ENCODE data around the gene BACH2. TPM values are rescaled to one million over a fixed set of nuclear protein-coding genes. Genes with fewer than 3 reads are reported as not detected.

BACH2 gene
- polyA plus RNA-seq, 1 of the 3 experiments (the other 2 are of a cell fraction): 0.46 TPM

DNA sequence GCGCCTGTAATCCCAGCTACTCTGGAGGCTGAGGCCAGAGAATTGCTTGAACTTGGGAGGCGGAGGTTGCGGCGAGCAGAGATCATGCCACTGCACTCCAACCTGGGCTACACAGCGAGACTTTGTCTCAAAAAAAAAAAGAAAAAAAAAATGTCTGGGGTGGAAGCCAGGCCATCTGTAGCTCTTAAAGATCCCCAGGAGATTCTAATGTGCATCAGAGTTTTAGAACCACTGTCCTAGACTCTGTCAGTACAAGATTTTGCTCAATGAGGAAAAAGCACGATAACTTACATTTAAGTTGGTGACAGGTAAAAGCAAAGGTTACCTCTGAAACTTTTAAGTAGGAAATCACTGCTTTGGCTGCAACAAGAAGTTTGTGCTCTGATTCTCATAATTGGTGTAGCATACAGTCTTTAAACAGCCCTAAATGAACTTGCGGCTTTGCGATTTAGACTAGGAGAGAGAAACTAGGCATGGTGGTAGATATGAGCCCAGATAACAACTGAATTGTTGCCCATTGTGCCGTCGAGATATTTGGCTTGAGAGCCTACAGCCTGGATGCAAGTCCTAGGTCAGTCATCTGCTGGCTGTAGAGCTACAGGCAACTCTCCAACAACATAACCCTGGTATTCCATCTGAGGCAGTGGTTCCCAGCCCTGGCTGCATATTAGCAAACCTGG, 67.2 kb downstream of the BACH2 start:
- TF ChIP-seq, protein P1, sequence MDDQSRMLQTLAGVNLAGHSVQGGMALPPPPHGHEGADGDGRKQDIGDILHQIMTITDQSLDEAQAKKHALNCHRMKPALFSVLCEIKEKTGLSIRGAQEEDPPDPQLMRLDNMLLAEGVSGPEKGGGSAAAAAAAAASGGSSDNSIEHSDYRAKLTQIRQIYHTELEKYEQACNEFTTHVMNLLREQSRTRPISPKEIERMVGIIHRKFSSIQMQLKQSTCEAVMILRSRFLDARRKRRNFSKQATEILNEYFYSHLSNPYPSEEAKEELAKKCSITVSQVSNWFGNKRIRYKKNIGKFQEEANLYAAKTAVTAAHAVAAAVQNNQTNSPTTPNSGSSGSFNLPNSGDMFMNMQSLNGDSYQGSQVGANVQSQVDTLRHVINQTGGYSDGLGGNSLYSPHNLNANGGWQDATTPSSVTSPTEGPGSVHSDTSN (IDR thresholded peaks at IDR 0.05): no peak
- TF ChIP-seq, protein P2, sequence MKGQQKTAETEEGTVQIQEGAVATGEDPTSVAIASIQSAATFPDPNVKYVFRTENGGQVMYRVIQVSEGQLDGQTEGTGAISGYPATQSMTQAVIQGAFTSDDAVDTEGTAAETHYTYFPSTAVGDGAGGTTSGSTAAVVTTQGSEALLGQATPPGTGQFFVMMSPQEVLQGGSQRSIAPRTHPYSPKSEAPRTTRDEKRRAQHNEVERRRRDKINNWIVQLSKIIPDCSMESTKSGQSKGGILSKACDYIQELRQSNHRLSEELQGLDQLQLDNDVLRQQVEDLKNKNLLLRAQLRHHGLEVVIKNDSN (IDR thresholded peaks at IDR 0.05; ENCODE audit: borderline replicate concordance, low read depth): no peak
- TF ChIP-seq EP300 (IDR thresholded peaks at IDR 0.05; ENCODE audit: borderline replicate concordance in 1 of 2, low read depth in 1 of 2, low read length in 1 of 2): no peak
- WGBS (ENCODE audit: low lambda C conversion rate): 95% methylated on average over 10 of the region's 10 CpGs
- CTCF ChIA-PET: interaction anchor here (0.6 kb wide), 1 partner anchor 127 kb away, joined by 3 read pairs; no protein-coding TSS in a partner anchor

DNA sequence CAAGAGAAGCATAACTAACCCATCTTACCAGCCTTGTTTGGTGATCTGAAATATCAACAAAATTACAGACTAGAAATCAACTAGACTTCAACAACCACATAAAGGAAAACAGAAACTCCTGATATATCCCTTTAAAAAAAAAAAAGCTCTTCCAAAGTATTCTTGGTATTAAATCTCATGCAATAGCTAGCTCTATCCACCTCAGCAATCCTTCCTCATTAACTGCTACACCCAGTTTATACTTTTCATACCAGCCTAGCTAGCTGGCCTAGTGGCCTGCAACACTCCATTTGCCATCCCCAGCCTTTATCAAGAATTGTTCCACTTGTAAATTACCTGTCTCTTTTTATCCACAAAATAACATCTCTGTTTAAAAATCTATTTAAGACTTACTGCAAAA, 69.0 kb downstream of the BACH2 start:
- no peak overlapping the region for H3K4me2 ChIP-seq
- no peak overlapping the region for H3K27ac ChIP-seq (ENCODE audit: low read depth in 2 of 2, low read length in 1 of 2)
- no peak overlapping the region for H2AFZ ChIP-seq (ENCODE audit: low read depth)
- no peak for DNase-seq
- H3K4me1 ChIP-seq (ENCODE audit: control insufficient read depth in 1 of 2, insufficient read depth in 2 of 2, low read depth in 1 of 2, low read length in 1 of 2): peaks cover 0 to 5% of the 10 kb centered on the region in 2 experiments; a peak in 1 of 4 replicates
- no peak overlapping the region for H3K4me3 ChIP-seq (ENCODE audit: low read depth in 2 of 2, low read length in 1 of 2)
- no peaks in the 10 kb centered on the region for H3K9me2 ChIP-seq
- POLR2A ChIA-PET: no interaction called here
- no peaks in the 10 kb centered on the region for H3F3A ChIP-seq (replicated peaks; ENCODE audit: insufficient read depth)
- CTCF ChIA-PET: interaction anchor here (1.1 kb wide), 1 partner anchor 10 kb away, joined by 3 read pairs; no protein-coding TSS in a partner anchor
- no peaks in the 10 kb centered on the region for H4K20me1 ChIP-seq (ENCODE audit: insufficient read depth)
- no peak overlapping the region for H3K9ac ChIP-seq
- no peaks in the 10 kb centered on the region; the same call in 1 of the 2 replicates for H3K9me3 ChIP-seq
- no peaks in the 10 kb centered on the region for H3K27me3 ChIP-seq (ENCODE audit: insufficient read depth)
- H3K36me3 ChIP-seq (replicated peaks in 1 of 2; ENCODE audit: control insufficient read depth in 1 of 2, insufficient read depth in 2 of 2, low read length in 1 of 2): no peaks in the 10 kb centered on the region
- TF ChIP-seq JUND (IDR thresholded peaks at IDR 0.05) (no peak), RXRA (IDR thresholded peaks at IDR 0.05; ENCODE audit: borderline replicate concordance, low read depth) (no peak), YY1 (IDR thresholded peaks at IDR 0.05; ENCODE audit: low read depth) (no peak), EP300 (IDR thresholded peaks at IDR 0.05; ENCODE audit: borderline replicate concordance in 1 of 2, low read depth in 1 of 2, low read length in 1 of 2) (no peak), NRF1 (IDR thresholded peaks at IDR 0.05; ENCODE audit: low read depth, low read length) (no peak), MEF2A (IDR thresholded peaks at IDR 0.05; ENCODE audit: borderline replicate concordance, low read depth) (no peak), NFIC (IDR thresholded peaks at IDR 0.05; ENCODE audit: borderline replicate concordance) (no peak), TCF12 (IDR thresholded peaks at IDR 0.05) (no peak), GATA2 (CRISPR knock-in tag; IDR thresholded peaks at IDR 0.05) (no peak), CHD2 (IDR thresholded peaks at IDR 0.05; ENCODE audit: low read length, partially characterized antibody) (no peak)
- TF ChIP-seq, protein P3, sequence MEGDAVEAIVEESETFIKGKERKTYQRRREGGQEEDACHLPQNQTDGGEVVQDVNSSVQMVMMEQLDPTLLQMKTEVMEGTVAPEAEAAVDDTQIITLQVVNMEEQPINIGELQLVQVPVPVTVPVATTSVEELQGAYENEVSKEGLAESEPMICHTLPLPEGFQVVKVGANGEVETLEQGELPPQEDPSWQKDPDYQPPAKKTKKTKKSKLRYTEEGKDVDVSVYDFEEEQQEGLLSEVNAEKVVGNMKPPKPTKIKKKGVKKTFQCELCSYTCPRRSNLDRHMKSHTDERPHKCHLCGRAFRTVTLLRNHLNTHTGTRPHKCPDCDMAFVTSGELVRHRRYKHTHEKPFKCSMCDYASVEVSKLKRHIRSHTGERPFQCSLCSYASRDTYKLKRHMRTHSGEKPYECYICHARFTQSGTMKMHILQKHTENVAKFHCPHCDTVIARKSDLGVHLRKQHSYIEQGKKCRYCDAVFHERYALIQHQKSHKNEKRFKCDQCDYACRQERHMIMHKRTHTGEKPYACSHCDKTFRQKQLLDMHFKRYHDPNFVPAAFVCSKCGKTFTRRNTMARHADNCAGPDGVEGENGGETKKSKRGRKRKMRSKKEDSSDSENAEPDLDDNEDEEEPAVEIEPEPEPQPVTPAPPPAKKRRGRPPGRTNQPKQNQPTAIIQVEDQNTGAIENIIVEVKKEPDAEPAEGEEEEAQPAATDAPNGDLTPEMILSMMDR (IDR thresholded peaks at IDR 0.05): no peak
- TF ChIP-seq, protein P4, sequence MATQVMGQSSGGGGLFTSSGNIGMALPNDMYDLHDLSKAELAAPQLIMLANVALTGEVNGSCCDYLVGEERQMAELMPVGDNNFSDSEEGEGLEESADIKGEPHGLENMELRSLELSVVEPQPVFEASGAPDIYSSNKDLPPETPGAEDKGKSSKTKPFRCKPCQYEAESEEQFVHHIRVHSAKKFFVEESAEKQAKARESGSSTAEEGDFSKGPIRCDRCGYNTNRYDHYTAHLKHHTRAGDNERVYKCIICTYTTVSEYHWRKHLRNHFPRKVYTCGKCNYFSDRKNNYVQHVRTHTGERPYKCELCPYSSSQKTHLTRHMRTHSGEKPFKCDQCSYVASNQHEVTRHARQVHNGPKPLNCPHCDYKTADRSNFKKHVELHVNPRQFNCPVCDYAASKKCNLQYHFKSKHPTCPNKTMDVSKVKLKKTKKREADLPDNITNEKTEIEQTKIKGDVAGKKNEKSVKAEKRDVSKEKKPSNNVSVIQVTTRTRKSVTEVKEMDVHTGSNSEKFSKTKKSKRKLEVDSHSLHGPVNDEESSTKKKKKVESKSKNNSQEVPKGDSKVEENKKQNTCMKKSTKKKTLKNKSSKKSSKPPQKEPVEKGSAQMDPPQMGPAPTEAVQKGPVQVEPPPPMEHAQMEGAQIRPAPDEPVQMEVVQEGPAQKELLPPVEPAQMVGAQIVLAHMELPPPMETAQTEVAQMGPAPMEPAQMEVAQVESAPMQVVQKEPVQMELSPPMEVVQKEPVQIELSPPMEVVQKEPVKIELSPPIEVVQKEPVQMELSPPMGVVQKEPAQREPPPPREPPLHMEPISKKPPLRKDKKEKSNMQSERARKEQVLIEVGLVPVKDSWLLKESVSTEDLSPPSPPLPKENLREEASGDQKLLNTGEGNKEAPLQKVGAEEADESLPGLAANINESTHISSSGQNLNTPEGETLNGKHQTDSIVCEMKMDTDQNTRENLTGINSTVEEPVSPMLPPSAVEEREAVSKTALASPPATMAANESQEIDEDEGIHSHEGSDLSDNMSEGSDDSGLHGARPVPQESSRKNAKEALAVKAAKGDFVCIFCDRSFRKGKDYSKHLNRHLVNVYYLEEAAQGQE (IDR thresholded peaks at IDR 0.05; ENCODE audit: low read depth, low read length): no peak
- H3K79me2 ChIP-seq (ENCODE audit: insufficient read depth): no peaks in the 10 kb centered on the region

More for the DNA sequence above, 67.2 kb downstream of the BACH2 start:
- Histone ChIP-seq H3K9me2 (no peaks in the 10 kb centered on the region), H3K27ac (ENCODE audit: low read depth in 2 of 2, low read length in 1 of 2) (no peak overlapping the region), H3F3A (replicated peaks; ENCODE audit: insufficient read depth) (no peaks in the 10 kb centered on the region), H2AFZ (ENCODE audit: low read depth) (no peak overlapping the region), H3K4me3 (ENCODE audit: low read depth in 2 of 2, low read length in 1 of 2) (no peak overlapping the region), H3K27me3 (ENCODE audit: insufficient read depth) (no peaks in the 10 kb centered on the region), H3K9ac (no peak overlapping the region), H3K4me1 (ENCODE audit: control insufficient read depth in 1 of 2, insufficient read depth in 2 of 2, low read depth in 1 of 2, low read length in 1 of 2) (peaks cover 0 to 5% of the 10 kb centered on the region in 2 experiments; a peak in 1 of 4 replicates), H3K36me3 (replicated peaks in 1 of 2; ENCODE audit: control insufficient read depth in 1 of 2, insufficient read depth in 2 of 2, low read length in 1 of 2) (no peaks in the 10 kb centered on the region), H4K20me1 (ENCODE audit: insufficient read depth) (no peaks in the 10 kb centered on the region), H3K4me2 (no peak overlapping the region), H3K79me2 (ENCODE audit: insufficient read depth) (no peaks in the 10 kb centered on the region), H3K9me3 (no peaks in the 10 kb centered on the region)
- POLR2A ChIA-PET: no interaction called here
- DNase-seq: no peak

All from SK-N-SH (cell line).